ENCODE results near the gene APBB2. TPM values are rescaled to one million over a fixed set of nuclear protein-coding genes. Genes with fewer than 3 reads are reported as not detected.

The APBB2 gene
- total and polyA plus RNA-seq, 2 experiments from 2014 or later: 35.8 to 74.8 TPM

DNA sequence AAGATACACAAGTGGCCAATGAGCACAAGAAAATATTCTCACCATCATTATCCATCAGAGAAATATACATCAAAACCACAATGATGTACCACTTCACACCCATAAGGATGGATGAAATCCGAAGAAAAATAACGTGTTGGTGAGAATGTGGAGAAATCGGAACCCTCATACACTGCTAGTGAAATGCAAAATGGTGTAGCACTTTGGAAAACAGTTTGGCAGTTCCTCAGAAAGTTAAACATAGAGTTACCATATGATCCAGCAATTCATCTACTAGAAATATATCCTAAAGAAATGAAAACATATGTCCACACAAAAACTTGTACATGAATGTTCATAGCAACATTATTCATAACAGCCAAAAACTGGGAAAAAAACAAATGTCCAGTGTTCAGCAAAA, 18.5 kb upstream of the APBB2 start:
- Histone ChIP-seq H3K79me2 (replicated peaks; ENCODE audit: insufficient read depth) (no peaks in the 10 kb centered on the region), H3K4me2 (no peak overlapping the region), H4K20me1 (replicated peaks; ENCODE audit: insufficient read depth) (no peaks in the 10 kb centered on the region), H3K27ac (ENCODE audit: low read depth) (no peak overlapping the region), H3K36me3 (ENCODE audit: insufficient read depth) (no peaks in the 10 kb centered on the region), H3K4me1 (ENCODE audit: insufficient read depth) (no peaks in the 10 kb centered on the region), H2AFZ (peak overlapping the region; percentile 61; the same call in 1 of the 2 replicates), H3K27me3 (ENCODE audit: insufficient read depth) (no peaks in the 10 kb centered on the region), H3K4me3 (no peak overlapping the region), H3F3A (replicated peaks; ENCODE audit: low read depth) (no peaks in the 10 kb centered on the region), H3K9me2 (ENCODE audit: insufficient read depth) (no peaks in the 10 kb centered on the region)
- no peak for DNase-seq (ENCODE audit: low spot score)
- H3K4me3 Mint-ChIP-seq: no peak overlapping the region
- no peaks in the 10 kb centered on the region for H3K36me3 Mint-ChIP-seq (ENCODE audit: low read depth)
- ATAC-seq: no peak
- no peak overlapping the region for H3K27ac Mint-ChIP-seq
- H3K4me1 Mint-ChIP-seq: no peaks in the 10 kb centered on the region
- peaks cover 5% of the 10 kb centered on the region for H3K27me3 Mint-ChIP-seq (ENCODE audit: insufficient read depth, low read depth, poor library complexity)
- TF ChIP-seq, protein P1, sequence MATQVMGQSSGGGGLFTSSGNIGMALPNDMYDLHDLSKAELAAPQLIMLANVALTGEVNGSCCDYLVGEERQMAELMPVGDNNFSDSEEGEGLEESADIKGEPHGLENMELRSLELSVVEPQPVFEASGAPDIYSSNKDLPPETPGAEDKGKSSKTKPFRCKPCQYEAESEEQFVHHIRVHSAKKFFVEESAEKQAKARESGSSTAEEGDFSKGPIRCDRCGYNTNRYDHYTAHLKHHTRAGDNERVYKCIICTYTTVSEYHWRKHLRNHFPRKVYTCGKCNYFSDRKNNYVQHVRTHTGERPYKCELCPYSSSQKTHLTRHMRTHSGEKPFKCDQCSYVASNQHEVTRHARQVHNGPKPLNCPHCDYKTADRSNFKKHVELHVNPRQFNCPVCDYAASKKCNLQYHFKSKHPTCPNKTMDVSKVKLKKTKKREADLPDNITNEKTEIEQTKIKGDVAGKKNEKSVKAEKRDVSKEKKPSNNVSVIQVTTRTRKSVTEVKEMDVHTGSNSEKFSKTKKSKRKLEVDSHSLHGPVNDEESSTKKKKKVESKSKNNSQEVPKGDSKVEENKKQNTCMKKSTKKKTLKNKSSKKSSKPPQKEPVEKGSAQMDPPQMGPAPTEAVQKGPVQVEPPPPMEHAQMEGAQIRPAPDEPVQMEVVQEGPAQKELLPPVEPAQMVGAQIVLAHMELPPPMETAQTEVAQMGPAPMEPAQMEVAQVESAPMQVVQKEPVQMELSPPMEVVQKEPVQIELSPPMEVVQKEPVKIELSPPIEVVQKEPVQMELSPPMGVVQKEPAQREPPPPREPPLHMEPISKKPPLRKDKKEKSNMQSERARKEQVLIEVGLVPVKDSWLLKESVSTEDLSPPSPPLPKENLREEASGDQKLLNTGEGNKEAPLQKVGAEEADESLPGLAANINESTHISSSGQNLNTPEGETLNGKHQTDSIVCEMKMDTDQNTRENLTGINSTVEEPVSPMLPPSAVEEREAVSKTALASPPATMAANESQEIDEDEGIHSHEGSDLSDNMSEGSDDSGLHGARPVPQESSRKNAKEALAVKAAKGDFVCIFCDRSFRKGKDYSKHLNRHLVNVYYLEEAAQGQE (IDR thresholded peaks at IDR 0.05; ENCODE audit: unreplicated experiment): no peak
- TF ChIP-seq EZH2 (IDR thresholded peaks at IDR 0.05; ENCODE audit: low read depth, unreplicated experiment) (no peak), ZNF331 (CRISPR knock-in tag; IDR thresholded peaks at IDR 0.05; ENCODE audit: low read depth) (no peak), STAT1 (IDR thresholded peaks at IDR 0.05; ENCODE audit: unreplicated experiment) (no peak), NANOG (IDR thresholded peaks at IDR 0.05; ENCODE audit: borderline replicate concordance) (no peak), ZNF114 (CRISPR knock-in tag; IDR thresholded peaks at IDR 0.05) (no peak), JUNB (IDR thresholded peaks at IDR 0.05; ENCODE audit: unreplicated experiment) (no peak), EZH2phosphoT487 (IDR thresholded peaks at IDR 0.05; ENCODE audit: unreplicated experiment) (no peak)
- TF ChIP-seq, protein P2, sequence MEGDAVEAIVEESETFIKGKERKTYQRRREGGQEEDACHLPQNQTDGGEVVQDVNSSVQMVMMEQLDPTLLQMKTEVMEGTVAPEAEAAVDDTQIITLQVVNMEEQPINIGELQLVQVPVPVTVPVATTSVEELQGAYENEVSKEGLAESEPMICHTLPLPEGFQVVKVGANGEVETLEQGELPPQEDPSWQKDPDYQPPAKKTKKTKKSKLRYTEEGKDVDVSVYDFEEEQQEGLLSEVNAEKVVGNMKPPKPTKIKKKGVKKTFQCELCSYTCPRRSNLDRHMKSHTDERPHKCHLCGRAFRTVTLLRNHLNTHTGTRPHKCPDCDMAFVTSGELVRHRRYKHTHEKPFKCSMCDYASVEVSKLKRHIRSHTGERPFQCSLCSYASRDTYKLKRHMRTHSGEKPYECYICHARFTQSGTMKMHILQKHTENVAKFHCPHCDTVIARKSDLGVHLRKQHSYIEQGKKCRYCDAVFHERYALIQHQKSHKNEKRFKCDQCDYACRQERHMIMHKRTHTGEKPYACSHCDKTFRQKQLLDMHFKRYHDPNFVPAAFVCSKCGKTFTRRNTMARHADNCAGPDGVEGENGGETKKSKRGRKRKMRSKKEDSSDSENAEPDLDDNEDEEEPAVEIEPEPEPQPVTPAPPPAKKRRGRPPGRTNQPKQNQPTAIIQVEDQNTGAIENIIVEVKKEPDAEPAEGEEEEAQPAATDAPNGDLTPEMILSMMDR (conservative IDR thresholded peaks at IDR 0.05; ENCODE audit: low read depth in 2 of 2): no peak
- TF ChIP-seq, protein P3, sequence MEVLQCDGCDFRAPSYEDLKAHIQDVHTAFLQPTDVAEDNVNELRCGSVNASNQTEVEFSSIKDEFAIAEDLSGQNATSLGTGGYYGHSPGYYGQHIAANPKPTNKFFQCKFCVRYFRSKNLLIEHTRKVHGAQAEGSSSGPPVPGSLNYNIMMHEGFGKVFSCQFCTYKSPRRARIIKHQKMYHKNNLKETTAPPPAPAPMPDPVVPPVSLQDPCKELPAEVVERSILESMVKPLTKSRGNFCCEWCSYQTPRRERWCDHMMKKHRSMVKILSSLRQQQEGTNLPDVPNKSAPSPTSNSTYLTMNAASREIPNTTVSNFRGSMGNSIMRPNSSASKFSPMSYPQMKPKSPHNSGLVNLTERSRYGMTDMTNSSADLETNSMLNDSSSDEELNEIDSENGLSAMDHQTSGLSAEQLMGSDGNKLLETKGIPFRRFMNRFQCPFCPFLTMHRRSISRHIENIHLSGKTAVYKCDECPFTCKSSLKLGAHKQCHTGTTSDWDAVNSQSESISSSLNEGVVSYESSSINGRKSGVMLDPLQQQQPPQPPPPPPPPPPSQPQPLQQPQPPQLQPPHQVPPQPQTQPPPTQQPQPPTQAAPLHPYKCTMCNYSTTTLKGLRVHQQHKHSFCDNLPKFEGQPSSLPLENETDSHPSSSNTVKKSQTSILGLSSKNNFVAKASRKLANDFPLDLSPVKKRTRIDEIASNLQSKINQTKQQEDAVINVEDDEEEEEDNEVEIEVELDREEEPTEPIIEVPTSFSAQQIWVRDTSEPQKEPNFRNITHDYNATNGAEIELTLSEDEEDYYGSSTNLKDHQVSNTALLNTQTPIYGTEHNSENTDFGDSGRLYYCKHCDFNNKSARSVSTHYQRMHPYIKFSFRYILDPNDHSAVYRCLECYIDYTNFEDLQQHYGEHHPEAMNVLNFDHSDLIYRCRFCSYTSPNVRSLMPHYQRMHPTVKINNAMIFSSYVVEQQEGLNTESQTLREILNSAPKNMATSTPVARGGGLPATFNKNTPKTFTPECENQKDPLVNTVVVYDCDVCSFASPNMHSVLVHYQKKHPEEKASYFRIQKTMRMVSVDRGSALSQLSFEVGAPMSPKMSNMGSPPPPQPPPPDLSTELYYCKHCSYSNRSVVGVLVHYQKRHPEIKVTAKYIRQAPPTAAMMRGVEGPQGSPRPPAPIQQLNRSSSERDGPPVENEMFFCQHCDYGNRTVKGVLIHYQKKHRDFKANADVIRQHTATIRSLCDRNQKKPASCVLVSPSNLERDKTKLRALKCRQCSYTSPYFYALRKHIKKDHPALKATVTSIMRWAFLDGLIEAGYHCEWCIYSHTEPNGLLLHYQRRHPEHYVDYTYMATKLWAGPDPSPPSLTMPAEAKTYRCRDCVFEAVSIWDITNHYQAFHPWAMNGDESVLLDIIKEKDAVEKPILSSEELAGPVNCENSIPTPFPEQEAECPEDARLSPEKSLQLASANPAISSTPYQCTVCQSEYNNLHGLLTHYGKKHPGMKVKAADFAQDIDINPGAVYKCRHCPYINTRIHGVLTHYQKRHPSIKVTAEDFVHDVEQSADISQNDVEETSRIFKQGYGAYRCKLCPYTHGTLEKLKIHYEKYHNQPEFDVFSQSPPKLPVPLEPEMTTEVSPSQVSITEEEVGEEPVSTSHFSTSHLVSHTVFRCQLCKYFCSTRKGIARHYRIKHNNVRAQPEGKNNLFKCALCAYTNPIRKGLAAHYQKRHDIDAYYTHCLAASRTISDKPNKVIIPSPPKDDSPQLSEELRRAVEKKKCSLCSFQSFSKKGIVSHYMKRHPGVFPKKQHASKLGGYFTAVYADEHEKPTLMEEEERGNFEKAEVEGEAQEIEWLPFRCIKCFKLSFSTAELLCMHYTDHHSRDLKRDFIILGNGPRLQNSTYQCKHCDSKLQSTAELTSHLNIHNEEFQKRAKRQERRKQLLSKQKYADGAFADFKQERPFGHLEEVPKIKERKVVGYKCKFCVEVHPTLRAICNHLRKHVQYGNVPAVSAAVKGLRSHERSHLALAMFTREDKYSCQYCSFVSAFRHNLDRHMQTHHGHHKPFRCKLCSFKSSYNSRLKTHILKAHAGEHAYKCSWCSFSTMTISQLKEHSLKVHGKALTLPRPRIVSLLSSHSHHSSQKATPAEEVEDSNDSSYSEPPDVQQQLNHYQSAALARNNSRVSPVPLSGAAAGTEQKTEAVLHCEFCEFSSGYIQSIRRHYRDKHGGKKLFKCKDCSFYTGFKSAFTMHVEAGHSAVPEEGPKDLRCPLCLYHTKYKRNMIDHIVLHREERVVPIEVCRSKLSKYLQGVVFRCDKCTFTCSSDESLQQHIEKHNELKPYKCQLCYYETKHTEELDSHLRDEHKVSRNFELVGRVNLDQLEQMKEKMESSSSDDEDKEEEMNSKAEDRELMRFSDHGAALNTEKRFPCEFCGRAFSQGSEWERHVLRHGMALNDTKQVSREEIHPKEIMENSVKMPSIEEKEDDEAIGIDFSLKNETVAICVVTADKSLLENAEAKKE (CRISPR knock-in tag; IDR thresholded peaks at IDR 0.05): no peak
- H3K9me3 Mint-ChIP-seq: no peaks in the 10 kb centered on the region
